PFSK-1 (cell line): ENCODE results near the gene IMPDH1.

Experiments used
- FOXP2 ChIP-seq: optimal IDR thresholded peaks from 2 replicates; pipeline ENCODE3; 2011; ENCODE audit warnings: borderline replicate concordance, control low read depth, inconsistent platforms; ENCODE audit not compliant: insufficient read depth; ENCODE audit errors: extremely low read length, extremely low read depth
- POLR2AphosphoS5 ChIP-seq: IDR thresholded peaks from 2 replicates; pipeline ENCODE4 v1.6.1; 2012; ENCODE audit warnings: low read depth, mild to moderate bottlenecking, control low read depth, low read length, moderate library complexity
- REST ChIP-seq, 2 experiments: IDR thresholded peaks; 2 replicates each; pipeline versions ENCODE4 v1.6.1 to v1.8.0; 2011 to 2012; ENCODE audit warnings: low read depth in 2 of 2, low read length in 2 of 2, control low read depth in 1 of 2, inconsistent platforms in 1 of 2, mild to moderate bottlenecking in 1 of 2, moderate library complexity in 1 of 2; ENCODE audit not compliant: insufficient read depth in 1 of 2
- SIN3A ChIP-seq: IDR thresholded peaks from 2 replicates; pipeline ENCODE4 v1.6.1; 2012; ENCODE audit warnings: mild to moderate bottlenecking, low read length, moderate library complexity, borderline replicate concordance; ENCODE audit not compliant: insufficient read depth
- TAF1 ChIP-seq: IDR thresholded peaks from 2 replicates; pipeline ENCODE4 v1.6.1; 2012; ENCODE audit warnings: low read length, control low read depth, borderline replicate concordance; ENCODE audit not compliant: insufficient read depth

Gene IMPDH1

GRCh38 chr7:128392446-128393327 lies 17.1 kb downstream of the IMPDH1 start:
- TF ChIP-seq REST (IDR thresholded peaks at IDR 0.05; ENCODE audit: insufficient read depth in 1 of 2, low read depth in 2 of 2, low read length in 2 of 2) (no peak), FOXP2 (no peak), TAF1 (no peak), SIN3A (no peak), POLR2AphosphoS5 (no peak)

GRCh38 chr7:128391805-128392204 lies 18.0 kb downstream of the IMPDH1 start:
- TF ChIP-seq TAF1: no peak
- TF ChIP-seq FOXP2: no peak
- TF ChIP-seq REST (IDR thresholded peaks at IDR 0.05; ENCODE audit: insufficient read depth in 1 of 2, low read depth in 2 of 2, low read length in 2 of 2): no peak
- no peak for TF ChIP-seq SIN3A
- TF ChIP-seq POLR2AphosphoS5: no peak

GRCh38 chr7:128390871-128391565 lies 18.8 kb downstream of the IMPDH1 start:
- TF ChIP-seq REST (IDR thresholded peaks at IDR 0.05; ENCODE audit: insufficient read depth in 1 of 2, low read depth in 2 of 2, low read length in 2 of 2): no peak
- TF ChIP-seq TAF1: no peak
- TF ChIP-seq POLR2AphosphoS5: no peak
- TF ChIP-seq SIN3A: no peak
- TF ChIP-seq FOXP2: no peak

- no peak for TF ChIP-seq REST (IDR thresholded peaks at IDR 0.05; ENCODE audit: insufficient read depth in 1 of 2, low read depth in 2 of 2, low read length in 2 of 2)
- no peak for TF ChIP-seq POLR2AphosphoS5
- TF ChIP-seq TAF1: no peak
- TF ChIP-seq FOXP2: no peak
- no peak for TF ChIP-seq SIN3A
These were observed 20.0 kb downstream of the IMPDH1 start for GRCh38 chr7:128389618-128390329.
